ENCODE data around the gene KLHL25.
A peak's percentile ranks its signal among the peaks of the same experiment; 100 is the strongest.
"Not testable (repeated sequence)": the region's sequence is repeated elsewhere in the genome, so short reads cannot be mapped to it uniquely, and the experiment has no call there.

KLHL25 gene

DNA sequence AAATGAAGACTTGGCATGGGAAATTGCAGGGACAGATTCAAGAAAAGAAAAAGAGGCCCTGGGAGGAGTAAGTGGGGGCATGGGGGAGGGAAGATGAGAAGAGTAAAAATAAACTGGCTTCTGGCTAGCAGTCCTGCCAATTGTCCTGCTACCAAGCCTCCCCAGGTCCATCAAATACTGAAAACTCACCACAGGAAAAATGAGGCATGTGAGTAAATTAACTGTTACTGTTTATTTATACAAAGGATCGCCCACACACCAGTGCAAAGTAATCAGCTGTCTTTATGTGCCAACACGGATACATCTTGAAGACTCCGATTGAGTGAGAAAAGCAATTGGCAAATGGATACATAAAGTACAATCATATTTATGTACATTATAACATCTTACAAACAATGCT, 10.7 kb upstream of the KLHL25 start:
- no peak overlapping the region for H3K4me3 ChIP-seq (replicated peaks in 1 of 2; ENCODE audit: low read depth in 2 of 2, low read length in 2 of 2)
- TF ChIP-seq, protein P1, sequence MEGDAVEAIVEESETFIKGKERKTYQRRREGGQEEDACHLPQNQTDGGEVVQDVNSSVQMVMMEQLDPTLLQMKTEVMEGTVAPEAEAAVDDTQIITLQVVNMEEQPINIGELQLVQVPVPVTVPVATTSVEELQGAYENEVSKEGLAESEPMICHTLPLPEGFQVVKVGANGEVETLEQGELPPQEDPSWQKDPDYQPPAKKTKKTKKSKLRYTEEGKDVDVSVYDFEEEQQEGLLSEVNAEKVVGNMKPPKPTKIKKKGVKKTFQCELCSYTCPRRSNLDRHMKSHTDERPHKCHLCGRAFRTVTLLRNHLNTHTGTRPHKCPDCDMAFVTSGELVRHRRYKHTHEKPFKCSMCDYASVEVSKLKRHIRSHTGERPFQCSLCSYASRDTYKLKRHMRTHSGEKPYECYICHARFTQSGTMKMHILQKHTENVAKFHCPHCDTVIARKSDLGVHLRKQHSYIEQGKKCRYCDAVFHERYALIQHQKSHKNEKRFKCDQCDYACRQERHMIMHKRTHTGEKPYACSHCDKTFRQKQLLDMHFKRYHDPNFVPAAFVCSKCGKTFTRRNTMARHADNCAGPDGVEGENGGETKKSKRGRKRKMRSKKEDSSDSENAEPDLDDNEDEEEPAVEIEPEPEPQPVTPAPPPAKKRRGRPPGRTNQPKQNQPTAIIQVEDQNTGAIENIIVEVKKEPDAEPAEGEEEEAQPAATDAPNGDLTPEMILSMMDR (IDR thresholded peaks at IDR 0.05; ENCODE audit: low read depth, low read length) = no peak
- no peak for DNase-seq (ENCODE audit: low read depth in 2 of 2)

DNA sequence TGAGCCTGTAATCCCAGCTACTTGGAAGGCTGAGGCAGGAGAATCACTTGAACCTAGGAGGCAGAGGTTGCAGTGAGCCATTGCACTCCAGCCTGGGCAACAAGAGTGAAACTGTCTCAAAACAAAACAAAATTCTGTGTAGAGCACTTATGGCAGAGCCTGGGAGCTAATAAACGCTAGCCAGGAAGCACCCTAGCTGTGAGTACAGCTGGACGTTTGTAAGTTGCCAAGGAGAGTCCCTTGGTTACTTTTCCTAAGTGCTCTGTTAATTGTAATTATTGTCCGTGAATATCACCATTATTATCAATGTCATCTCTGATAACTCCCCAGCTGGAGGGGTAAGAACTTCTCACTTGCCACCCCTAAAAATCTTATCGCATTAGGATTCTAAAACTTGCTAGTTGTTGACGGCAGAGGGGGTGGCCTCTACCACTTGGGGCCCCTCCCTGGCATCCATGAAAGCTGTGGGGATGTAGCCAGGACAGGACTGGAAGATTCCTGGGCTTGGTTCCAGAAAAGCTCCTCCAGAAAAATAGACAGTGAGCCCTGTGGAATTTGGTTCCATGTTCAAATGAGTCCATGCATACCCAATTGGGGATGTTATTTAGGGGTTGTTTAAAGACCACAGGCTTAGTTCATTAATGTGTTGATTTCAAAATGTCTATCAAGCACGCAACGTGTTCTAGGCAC, 9.9 kb upstream of the KLHL25 start:
- DNase-seq (ENCODE audit: low read depth in 2 of 2) = peak in 1 of 2 donors; percentile 28
- H3K4me3 ChIP-seq (replicated peaks in 1 of 2; ENCODE audit: low read depth in 2 of 2, low read length in 2 of 2) = no peak overlapping the region
- TF ChIP-seq, protein P1 (IDR thresholded peaks at IDR 0.05; ENCODE audit: low read depth, low read length) = no peak

DNA sequence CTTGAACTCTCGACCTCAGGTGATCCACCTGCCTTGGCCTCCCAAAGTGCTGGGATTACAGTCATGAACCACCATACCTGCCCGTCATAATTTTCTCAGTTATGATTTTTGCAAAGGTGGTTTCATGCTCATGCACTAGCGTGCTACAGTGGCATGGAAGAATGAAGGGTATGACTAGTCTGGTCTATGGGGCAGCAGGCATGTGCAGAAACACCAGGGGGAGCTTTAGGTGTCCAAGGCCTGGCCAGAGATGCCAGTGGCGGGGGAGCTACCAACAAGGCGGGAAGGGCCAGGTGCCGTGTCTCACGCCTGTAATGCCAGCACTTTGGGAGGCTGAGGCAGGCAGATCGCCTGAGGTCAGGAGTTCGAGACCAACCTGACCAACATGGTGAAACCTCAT, 7.9 kb upstream of the KLHL25 start:
- TF ChIP-seq, protein P1 (IDR thresholded peaks at IDR 0.05; ENCODE audit: low read depth, low read length) = peak; percentile 10
- H3K4me3 ChIP-seq (replicated peaks in 1 of 2; ENCODE audit: low read depth in 2 of 2, low read length in 2 of 2); DNase-seq (ENCODE audit: low read depth in 2 of 2): not testable (repeated sequence)

DNA sequence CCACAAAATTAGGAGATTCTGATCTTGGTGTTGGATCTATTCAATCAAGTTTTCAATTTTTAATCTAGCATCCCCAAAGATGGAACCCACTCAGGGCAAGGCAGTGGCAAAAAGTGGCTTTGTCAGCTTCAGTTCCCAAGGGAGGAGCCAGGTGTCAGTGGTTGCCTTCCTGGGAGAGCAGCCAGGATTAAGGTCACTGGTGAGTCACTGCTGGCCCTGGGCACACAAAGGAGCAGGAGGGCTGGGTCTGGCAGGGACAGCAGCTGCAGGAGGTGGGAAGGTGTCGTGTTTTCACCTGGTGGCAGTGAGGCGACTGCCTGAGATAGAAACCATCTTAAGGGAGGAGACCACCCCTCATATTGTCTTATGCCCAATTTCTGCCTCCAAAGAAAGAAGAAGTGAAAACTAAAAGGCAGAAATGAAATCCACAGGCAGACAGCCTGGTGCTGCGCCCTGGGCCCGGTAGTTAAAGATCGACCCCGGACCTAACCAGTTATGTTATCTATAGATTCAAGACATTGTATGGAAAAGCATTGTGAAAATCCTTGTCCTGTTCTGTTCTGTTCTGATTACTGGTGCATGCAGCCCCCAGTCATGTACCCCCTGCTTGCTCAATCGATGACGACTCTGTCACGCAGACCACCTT, 5.9 kb upstream of the KLHL25 start:
- H3K4me3 ChIP-seq (replicated peaks in 1 of 2; ENCODE audit: low read depth in 2 of 2, low read length in 2 of 2) = no peak overlapping the region
- TF ChIP-seq, protein P1 (IDR thresholded peaks at IDR 0.05; ENCODE audit: low read depth, low read length) = no peak
- DNase-seq (ENCODE audit: low read depth in 2 of 2) = peak; percentile 33 to 63

DNA sequence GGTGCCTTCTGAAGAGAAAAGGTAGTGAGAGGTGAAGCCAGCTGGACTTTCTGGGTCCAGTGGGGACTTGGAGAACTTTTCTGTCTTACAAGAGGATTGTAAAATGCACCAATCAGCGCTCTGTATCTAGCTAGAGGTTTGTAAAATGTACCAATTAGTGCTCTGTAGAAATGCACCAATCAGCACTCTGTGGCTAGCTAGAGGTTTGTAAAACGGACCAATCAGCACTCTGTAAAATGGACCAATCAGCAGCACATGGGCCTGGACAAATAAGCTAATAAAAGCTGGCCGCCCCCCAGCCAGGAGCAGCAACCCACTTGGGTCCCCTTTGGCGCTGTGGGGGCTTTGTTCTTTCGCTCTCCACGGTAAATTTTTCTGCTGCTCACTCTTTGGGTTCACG, 1.6 kb upstream of the KLHL25 start:
- not testable (repeated sequence) for DNase-seq (ENCODE audit: low read depth in 2 of 2); H3K4me3 ChIP-seq (replicated peaks in 1 of 2; ENCODE audit: low read depth in 2 of 2, low read length in 2 of 2)

DNA sequence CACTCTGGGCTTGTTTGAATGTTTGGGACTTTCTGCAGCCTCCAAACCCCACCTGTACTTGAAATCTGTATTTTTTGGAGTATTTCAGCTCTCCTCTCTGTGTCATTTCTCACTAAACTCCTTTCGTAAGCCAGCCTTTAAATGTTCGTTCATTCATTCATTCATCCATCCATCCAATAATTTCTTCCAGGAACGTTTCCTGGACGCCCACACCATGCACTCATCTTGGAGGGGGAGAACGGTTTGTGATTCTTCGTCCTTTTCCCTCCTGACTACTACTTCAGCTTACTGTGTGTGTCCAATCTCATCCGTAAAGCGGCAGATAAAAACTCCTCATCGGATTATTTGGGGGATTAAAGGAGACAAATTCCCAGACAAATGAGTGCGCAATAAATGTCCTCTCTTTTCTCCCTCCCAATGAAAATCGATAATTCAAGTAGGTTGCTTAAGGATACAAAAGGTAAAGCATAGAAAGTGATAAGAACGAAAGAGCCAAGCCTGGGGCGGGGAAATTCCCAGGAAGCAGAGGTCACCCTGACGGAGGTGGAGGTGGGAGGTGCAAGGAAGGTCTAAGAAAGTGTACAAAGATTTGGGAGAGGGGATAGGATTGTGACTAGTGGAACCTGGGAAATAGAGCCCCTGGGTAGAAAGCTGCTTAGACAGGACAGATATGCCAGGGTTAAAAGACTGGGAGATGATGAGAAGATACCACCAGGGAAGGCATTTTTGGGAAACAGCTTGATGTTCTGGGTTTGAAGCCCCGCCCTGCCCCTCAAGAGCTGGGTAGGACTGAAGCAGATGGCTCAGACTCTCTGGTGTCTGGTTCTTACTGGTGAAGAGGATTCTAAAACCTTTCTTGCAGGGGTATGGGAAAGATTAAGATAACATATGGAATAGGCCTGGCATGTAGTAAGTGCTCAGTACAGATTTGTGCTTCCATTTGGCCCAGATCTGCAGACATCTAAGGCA, 896 bp upstream of the KLHL25 start:
- TF ChIP-seq, protein P1 (IDR thresholded peaks at IDR 0.05; ENCODE audit: low read depth, low read length) = no peak
- peak overlapping the region; percentile 31 to 54 for H3K4me3 ChIP-seq (replicated peaks in 1 of 2; ENCODE audit: low read depth in 2 of 2, low read length in 2 of 2)
- no peak for DNase-seq (ENCODE audit: low read depth in 2 of 2)
